H9 (cell line): ENCODE results near the gene PAM. TPM values are rescaled to one million over a fixed set of nuclear protein-coding genes. Genes with fewer than 3 reads are reported as not detected.

Source experiments
- DNase-seq: peaks from one replicate; pipeline ENCODE4 v3.0.0-alpha.2; 2017
- H2AFZ ChIP-seq: one replicate; pipeline ENCODE4 v1.6.1; 2013; ENCODE audit warnings: mild to moderate bottlenecking, low read length, control low read depth, moderate library complexity
- H2AK5ac ChIP-seq: 2 replicates; pipeline ENCODE4 v1.6.1; 2013; ENCODE audit warnings: low read length, control low read depth, mixed read lengths; ENCODE audit not compliant: insufficient read length
- H2BK120ac ChIP-seq: one replicate; pipeline ENCODE4 v1.6.1; 2013; ENCODE audit warnings: low read depth, mild to moderate bottlenecking, low read length, control low read depth, inconsistent platforms; ENCODE audit not compliant: poor library complexity, severe bottlenecking
- H2BK12ac ChIP-seq: 2 replicates; pipeline ENCODE4 v1.6.1; 2013; ENCODE audit warnings: low read length, control low read depth, mixed read lengths, low read depth; ENCODE audit not compliant: insufficient read length
- H2BK15ac ChIP-seq: 2 replicates; pipeline ENCODE4 v1.6.1; 2013; ENCODE audit warnings: low read depth, low read length, control low read depth
- H2BK20ac ChIP-seq: one replicate; pipeline ENCODE4 v1.6.1; 2013; ENCODE audit warnings: low read depth, mild to moderate bottlenecking, low read length, control low read depth, inconsistent platforms; ENCODE audit not compliant: poor library complexity, severe bottlenecking
- H2BK5ac ChIP-seq: 2 replicates; pipeline ENCODE4 v1.6.1; 2013; ENCODE audit warnings: low read length, control low read depth, mixed read lengths; ENCODE audit not compliant: insufficient read length
- H3K14ac ChIP-seq: 2 replicates; pipeline ENCODE4 v1.6.1; 2013; ENCODE audit warnings: low read length, control low read depth; ENCODE audit not compliant: insufficient read depth
- H3K18ac ChIP-seq: 2 replicates; pipeline ENCODE4 v1.6.1; 2013; ENCODE audit warnings: low read depth, mild to moderate bottlenecking, mixed read lengths, low read length, control low read depth; ENCODE audit not compliant: insufficient read length
- H3K23ac ChIP-seq: 2 replicates; pipeline ENCODE4 v1.6.1; 2013; ENCODE audit warnings: low read length, control low read depth, mixed read lengths, low read depth; ENCODE audit not compliant: insufficient read length
- H3K23me2 ChIP-seq: 2 replicates; pipeline ENCODE4 v1.6.1; 2013; ENCODE audit warnings: low read depth, mild to moderate bottlenecking, mixed read lengths, low read length, control low read depth; ENCODE audit not compliant: insufficient read length, poor library complexity, severe bottlenecking
- H3K27ac ChIP-seq: 2 replicates; pipeline ENCODE4 v1.5.1; 2013; ENCODE audit warnings: low read length, control low read depth, mixed read lengths, low read depth; ENCODE audit not compliant: insufficient read length
- H3K27me3 ChIP-seq: 2 replicates; pipeline ENCODE4 v1.6.1; 2013; ENCODE audit warnings: low read length, control low read depth, inconsistent platforms; ENCODE audit not compliant: insufficient read depth
- H3K4ac ChIP-seq: 2 replicates; pipeline ENCODE4 v1.6.1; 2013; ENCODE audit warnings: low read depth, mild to moderate bottlenecking, control low read depth, inconsistent platforms, low read length, moderate library complexity
- H3K4me1 ChIP-seq: 2 replicates; pipeline ENCODE4 v1.6.1; 2013; ENCODE audit warnings: low read length, control low read depth, inconsistent platforms; ENCODE audit not compliant: insufficient read depth
- H3K4me2 ChIP-seq: 2 replicates; pipeline ENCODE4 v1.6.1; 2013; ENCODE audit warnings: low read length, control low read depth, mixed read lengths; ENCODE audit not compliant: insufficient read length, insufficient read depth
- H3K56ac ChIP-seq: 2 replicates; pipeline ENCODE4 v1.6.1; 2013; ENCODE audit warnings: low read depth, mild to moderate bottlenecking, mixed read lengths, low read length, control low read depth; ENCODE audit not compliant: insufficient read length
- H3K79me1 ChIP-seq: 2 replicates; pipeline ENCODE4 v1.6.1; 2013; ENCODE audit warnings: low read depth, mild to moderate bottlenecking, moderate library complexity, low read length, control low read depth, inconsistent platforms; ENCODE audit not compliant: insufficient read depth, poor library complexity, severe bottlenecking
- H3K79me2 ChIP-seq: 2 replicates; pipeline ENCODE4 v1.6.1; 2013; ENCODE audit warnings: low read length, control low read depth, inconsistent platforms; ENCODE audit not compliant: insufficient read depth
- H3K9ac ChIP-seq: 2 replicates; pipeline ENCODE4 v1.6.1; 2013; ENCODE audit warnings: low read length, control low read depth, mixed read lengths; ENCODE audit not compliant: insufficient read length; ENCODE audit errors: extremely low read depth
- H3K9me3 ChIP-seq: one replicate; pipeline ENCODE4 v1.6.1; 2013; ENCODE audit warnings: low read depth, low read length, inconsistent platforms; ENCODE audit not compliant: control insufficient read depth
- H3T11ph ChIP-seq: one replicate; pipeline ENCODE4 v1.6.1; 2013; ENCODE audit warnings: mild to moderate bottlenecking, low read length, control low read depth, inconsistent platforms
- H4K20me1 ChIP-seq: one replicate; pipeline ENCODE4 v1.6.1; 2013; ENCODE audit not compliant: control insufficient read depth, insufficient read length, insufficient read depth
- H4K5ac ChIP-seq: 2 replicates; pipeline ENCODE4 v1.6.1; 2013; ENCODE audit warnings: low read depth, mild to moderate bottlenecking, mixed read lengths, low read length, control low read depth; ENCODE audit not compliant: insufficient read length
- H4K8ac ChIP-seq: replicated peaks from 2 replicates; pipeline ENCODE4 v1.6.1; 2013; ENCODE audit warnings: low read length, control low read depth, mixed read lengths, low read depth; ENCODE audit not compliant: insufficient read length
- H4K91ac ChIP-seq: 2 replicates; pipeline ENCODE4 v1.6.1; 2013; ENCODE audit warnings: low read depth, mild to moderate bottlenecking, moderate library complexity, mixed read lengths, low read length, control low read depth; ENCODE audit not compliant: insufficient read length
- H3K27ac Mint-ChIP-seq, 3 experiments: 2 replicates in 2 of 3; 3 replicates in 1 of 3; pipeline ENCODE4 v1.8.0; 2020 to 2021; ENCODE audit warnings: mixed read lengths in 3 of 3, mild to moderate bottlenecking in 1 of 3, moderate library complexity in 1 of 3
- H3K27me3 Mint-ChIP-seq: 2 replicates; pipeline ENCODE4 v1.8.0; 2021; ENCODE audit warnings: low read depth, mild to moderate bottlenecking, moderate library complexity, mixed read lengths
- H3K36me3 Mint-ChIP-seq, 3 experiments: 2 replicates in 2 of 3; 3 replicates in 1 of 3; pipeline ENCODE4 v1.8.0; 2020 to 2021; ENCODE audit warnings: low read depth in 3 of 3, mixed read lengths in 3 of 3; ENCODE audit not compliant: insufficient read depth in 1 of 3
- H3K4me1 Mint-ChIP-seq, 2 experiments: 2 replicates each; pipeline ENCODE4 v1.8.0; 2020; ENCODE audit warnings: mixed read lengths in 2 of 2
- H3K4me3 Mint-ChIP-seq, 2 experiments: 2 replicates in 1 of 2; 3 replicates in 1 of 2; pipeline ENCODE4 v1.8.0; 2020 to 2021; ENCODE audit warnings: mild to moderate bottlenecking in 2 of 2, mixed read lengths in 2 of 2, moderate library complexity in 1 of 2
- H3K9me3 Mint-ChIP-seq, 2 experiments: 2 replicates in 1 of 2; 3 replicates in 1 of 2; pipeline ENCODE4 v1.8.0; 2020; ENCODE audit warnings: mild to moderate bottlenecking in 2 of 2, mixed read lengths in 2 of 2, moderate library complexity in 1 of 2
- WGBS: extraction: QIAGEN DNeasy Blood & Tissue Kit; methylation state at CpG from one replicate; pipeline ENCODE4 v1.1.7; 2013; ENCODE audit warnings: missing lambda C conversion rate, low lambda C conversion rate, mixed read lengths; ENCODE audit not compliant: insufficient read length; ENCODE audit errors: extremely low coverage; 5-methylcytosine and 5-hydroxymethylcytosine counted together
- total RNA-seq: library from RNA; stranded (reverse); gene quantifications from 2 replicates; pipeline ENCODE4 v1.2.1, GENCODE V29; 2021
- TF ChIP-seq, protein P1 (sequence below): fragments of 200-600 bp; sonication (generic); conservative IDR thresholded peaks from 3 replicates; pipeline ENCODE4 v1.8.0; 2021; ENCODE audit warnings: antibody characterized with exemption, mild to moderate bottlenecking

PAM gene
- total RNA-seq, 1 experiment from 2014 or later: 31.5 TPM

DNA sequence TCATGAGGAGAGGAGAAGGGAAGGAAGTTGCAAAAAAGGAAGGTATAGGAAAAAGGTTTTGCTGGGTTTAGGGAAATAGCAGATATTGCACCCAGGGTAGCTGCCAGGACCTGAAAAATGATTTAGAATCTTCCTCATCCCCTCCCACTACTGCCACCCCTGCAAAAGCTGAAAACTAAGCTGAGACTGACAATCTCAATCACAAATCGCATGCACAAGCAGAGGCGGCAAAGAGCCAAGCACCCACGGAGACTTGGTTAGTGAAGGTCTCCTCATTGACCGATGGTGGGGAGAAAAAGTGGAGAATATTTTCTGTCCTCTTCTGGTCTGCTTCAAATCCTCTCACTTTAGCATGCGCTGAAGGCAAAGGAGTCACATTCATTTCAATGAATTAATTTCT is 39.1 kb upstream of the PAM start:
- Histone ChIP-seq H3K27me3 (no peaks in the 10 kb centered on the region), H3K18ac (no peak overlapping the region), H3K4ac (no peak overlapping the region), H2BK5ac (no peak overlapping the region), H3K79me2 (no peaks in the 10 kb centered on the region), H2AFZ (no peak overlapping the region), H3K9me3 (no peaks in the 10 kb centered on the region), H2BK15ac (no peak overlapping the region), H3T11ph (no peak overlapping the region), H3K23me2 (no peaks in the 10 kb centered on the region), H4K20me1 (no peaks in the 10 kb centered on the region), H3K56ac (no peak overlapping the region), H3K27ac (no peak overlapping the region), H3K23ac (no peak overlapping the region), H3K79me1 (no peaks in the 10 kb centered on the region), H3K4me1 (0 out of 2 replicates have a peak, but pooled peaks cover 3% of the 10 kb centered on the region), H3K14ac (no peak overlapping the region), H4K8ac (no peak overlapping the region), H2AK5ac (no peak overlapping the region), H4K5ac (no peak overlapping the region), H2BK12ac (no peak overlapping the region), H3K9ac (no peak overlapping the region), H4K91ac (no peak overlapping the region), H2BK120ac (no peak overlapping the region), H3K4me2 (no peak overlapping the region), H2BK20ac (no peak overlapping the region)
- no peaks in the 10 kb centered on the region for H3K36me3 Mint-ChIP-seq
- H3K4me3 Mint-ChIP-seq: no peak overlapping the region
- H3K4me1 Mint-ChIP-seq: peaks cover 3 to 5% of the 10 kb centered on the region in 2 experiments; a peak in 3 of 4 replicates
- TF ChIP-seq, protein P1, sequence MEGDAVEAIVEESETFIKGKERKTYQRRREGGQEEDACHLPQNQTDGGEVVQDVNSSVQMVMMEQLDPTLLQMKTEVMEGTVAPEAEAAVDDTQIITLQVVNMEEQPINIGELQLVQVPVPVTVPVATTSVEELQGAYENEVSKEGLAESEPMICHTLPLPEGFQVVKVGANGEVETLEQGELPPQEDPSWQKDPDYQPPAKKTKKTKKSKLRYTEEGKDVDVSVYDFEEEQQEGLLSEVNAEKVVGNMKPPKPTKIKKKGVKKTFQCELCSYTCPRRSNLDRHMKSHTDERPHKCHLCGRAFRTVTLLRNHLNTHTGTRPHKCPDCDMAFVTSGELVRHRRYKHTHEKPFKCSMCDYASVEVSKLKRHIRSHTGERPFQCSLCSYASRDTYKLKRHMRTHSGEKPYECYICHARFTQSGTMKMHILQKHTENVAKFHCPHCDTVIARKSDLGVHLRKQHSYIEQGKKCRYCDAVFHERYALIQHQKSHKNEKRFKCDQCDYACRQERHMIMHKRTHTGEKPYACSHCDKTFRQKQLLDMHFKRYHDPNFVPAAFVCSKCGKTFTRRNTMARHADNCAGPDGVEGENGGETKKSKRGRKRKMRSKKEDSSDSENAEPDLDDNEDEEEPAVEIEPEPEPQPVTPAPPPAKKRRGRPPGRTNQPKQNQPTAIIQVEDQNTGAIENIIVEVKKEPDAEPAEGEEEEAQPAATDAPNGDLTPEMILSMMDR: no peak
- no peaks in the 10 kb centered on the region for H3K27me3 Mint-ChIP-seq
- DNase-seq: no peak
- no CpG with 5 or more reads among the region's 5 CpGs for WGBS
- no peaks in the 10 kb centered on the region for H3K9me3 Mint-ChIP-seq
- H3K27ac Mint-ChIP-seq: no peak overlapping the region
